ENCODE measurements around the gene SDCBP2. TPM values are rescaled to one million over a fixed set of nuclear protein-coding genes. Genes with fewer than 3 reads are reported as not detected.

The SDCBP2 gene
- total and polyA plus RNA-seq, 2 of the 8 experiments (the other 6 are each of a cell fraction or from before 2014, with no cell fraction given): 4.2 to 6.7 TPM

DNA sequence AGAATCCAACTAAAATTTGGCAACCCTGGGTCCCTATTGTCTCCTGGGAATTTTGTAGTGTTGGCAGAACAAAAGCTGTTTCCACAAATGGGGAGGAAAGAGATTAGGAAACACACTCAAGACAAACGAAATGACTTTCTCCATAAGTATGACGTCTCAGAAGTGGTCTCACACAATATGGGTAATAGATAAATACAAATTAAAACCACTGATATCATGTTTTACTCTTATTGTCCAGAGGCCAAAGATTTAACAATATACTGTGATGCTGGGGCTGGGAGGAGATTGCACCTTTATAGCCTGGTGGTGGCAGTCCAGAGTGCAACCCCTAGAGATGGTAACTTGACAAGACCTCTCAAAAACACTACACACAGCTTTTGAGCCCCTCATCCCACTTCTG is 45.3 kb upstream of the SDCBP2 start:
- no peak for FAIRE-seq
- Histone ChIP-seq H2BK5ac (ENCODE audit: low read depth, low read length) (no peak overlapping the region), H3K27ac (ENCODE audit: low read depth, low read length) (no peak overlapping the region), H4K8ac (ENCODE audit: extremely low read depth, insufficient read depth, low read length) (no peak overlapping the region), H3K36me3 (ENCODE audit: control insufficient read depth in 2 of 4, insufficient read depth in 4 of 4, low read length in 3 of 4) (peaks cover 6 to 34% (median 18%) of the 10 kb centered on the region in 4 experiments), H4K20me1 (replicated peaks in 1 of 2; ENCODE audit: control insufficient read depth in 1 of 2, insufficient read depth in 2 of 2, low read length in 2 of 2) (peaks cover 18 to 42% of the 10 kb centered on the region in 2 experiments), H4K91ac (replicated peaks; ENCODE audit: insufficient read length, low read length) (no peak overlapping the region), H3K4ac (replicated peaks; ENCODE audit: insufficient read length, low read depth, low read length) (no peak overlapping the region), H3K56ac (replicated peaks; ENCODE audit: insufficient read length, low read depth, low read length) (no peak overlapping the region), H2AFZ (ENCODE audit: low read length) (no peak overlapping the region), H2AK5ac (ENCODE audit: low read depth, low read length) (no peak overlapping the region), H3K23ac (ENCODE audit: insufficient read length) (no peak overlapping the region), H3K79me1 (ENCODE audit: low read depth, low read length) (peaks cover 19% of the 10 kb centered on the region), H4K5ac (ENCODE audit: insufficient read length, low read depth, low read length) (no peak overlapping the region), H3K4me2 (ENCODE audit: insufficient read depth in 1 of 2, low read depth in 2 of 2, low read length in 2 of 2) (no peak overlapping the region), H3K14ac (ENCODE audit: insufficient read length) (no peak overlapping the region), H3K18ac (ENCODE audit: extremely low read depth, low read length) (no peak overlapping the region), H2BK15ac (ENCODE audit: low read length) (no peak overlapping the region), H3K27me3 (replicated peaks in 1 of 4; ENCODE audit: control insufficient read depth in 3 of 4, extremely low read depth in 1 of 4, insufficient read depth in 3 of 4, low read length in 3 of 4) (no peaks in the 10 kb centered on the region), H3K4me1 (replicated peaks in 1 of 4; ENCODE audit: control insufficient read depth in 3 of 4, insufficient read depth in 4 of 4, low read length in 3 of 4) (peaks cover 0 to 17% (median 2%) of the 10 kb centered on the region in 4 experiments; a peak in 4 of 7 replicates), H2BK20ac (ENCODE audit: low read length) (no peak overlapping the region), H3K9ac (replicated peaks in 1 of 4; ENCODE audit: extremely low read depth in 1 of 4, low read depth in 3 of 4, low read length in 3 of 4) (no peak overlapping the region), H3K9me3 (ENCODE audit: insufficient read depth in 2 of 2, low read depth in 1 of 2, low read length in 1 of 2) (no peaks in the 10 kb centered on the region), H3K79me2 (ENCODE audit: control insufficient read depth in 1 of 2, insufficient read depth in 2 of 2, low read length in 2 of 2) (peaks cover 10 to 54% of the 10 kb centered on the region in 2 experiments), H3K23me2 (ENCODE audit: low read depth, low read length) (no peaks in the 10 kb centered on the region), H2BK12ac (ENCODE audit: low read depth, low read length) (no peak overlapping the region), H3K4me3 (ENCODE audit: extremely low read depth in 1 of 4, insufficient read depth in 2 of 4, low read depth in 3 of 4, low read length in 4 of 4) (no peak overlapping the region), H2BK120ac (replicated peaks; ENCODE audit: low read depth, low read length) (no peak overlapping the region)
- CTCF ChIA-PET (ENCODE audit: partially characterized antibody): interaction anchor here (0.7 to 1.7 kb wide), 4 partner anchors 9 to 129 kb away, joined by 3 to 4 read pairs (median 4); no protein-coding TSS in a partner anchor
- DNase-seq (ENCODE audit: low read depth in 1 of 2, low spot score in 2 of 2): peak in 1 of 2 experiments; percentile 11
- POLR2A ChIA-PET (ENCODE audit: partially characterized antibody): interaction anchor here (0.9 to 2.4 kb wide), 2 partner anchors 15 to 48 kb away, joined by 4 to 6 read pairs; no protein-coding TSS in a partner anchor
- WGBS, 2 experiments (ENCODE audit: extremely low coverage in 1 of 2, insufficient coverage in 1 of 2, insufficient read length in 1 of 2, insufficient replicate concordance in 2 of 2, low coverage in 1 of 2, low lambda C conversion rate in 2 of 2, missing lambda C conversion rate in 1 of 2): 72% methylated on average over 2 of the region's 2 CpGs; no CpG with 5 or more reads in 1 of the 2 experiments
- TF ChIP-seq RAD21 (IDR thresholded peaks at IDR 0.05 in 1 of 2, conservative IDR thresholded peaks at IDR 0.05 in 1 of 2; ENCODE audit: low read depth in 2 of 2, low read length in 2 of 2): peak in 1 of 2 experiments; percentile 3; a peak in 1 of 4 replicates
- no peak for TF ChIP-seq RXRA (IDR thresholded peaks at IDR 0.05; ENCODE audit: insufficient read depth, low read depth, low read length)

All from H1 (cell line).